HL-60 (cell line): ENCODE measurements around the gene ANKS3.

Experiments
- CTCF ChIP-seq: IDR thresholded peaks from one replicate; pipeline ENCODE4 v1.5.1; 2011; ENCODE audit warnings: low read length, control low read depth, inconsistent platforms; ENCODE audit not compliant: insufficient read depth
- POLR2AphosphoS5 ChIP-seq: IDR thresholded peaks from 2 replicates; pipeline ENCODE4 v1.6.1; 2012; ENCODE audit warnings: low read depth
- REST ChIP-seq: IDR thresholded peaks from 2 replicates; pipeline ENCODE4 v1.6.1; 2012; ENCODE audit warnings: low read depth; ENCODE audit not compliant: insufficient replicate concordance

GRCh38 chr16:4684058-4684715 is 49.9 kb downstream of the ANKS3 start:
- TF ChIP-seq CTCF (no peak), POLR2AphosphoS5 (no peak), REST (no peak)
